IPS-NIHi11 (cell line): ENCODE measurements around the gene LRRC38.
"Not testable (repeated sequence)": the region's sequence is repeated elsewhere in the genome, so short reads cannot be mapped to it uniquely, and the experiment has no call there.

ENCODE experiments used
- DNase-seq: peaks from one replicate; pipeline ENCODE4 v3.0.0; 2012; ENCODE audit warnings: mixed read lengths, low spot score

Gene LRRC38

GRCh38 chr1:13461977-13462376 lies 51.8 kb downstream of the LRRC38 start:
- DNase-seq, result no peak

- DNase-seq, result no peak
These were observed 56.8 kb downstream of the LRRC38 start for GRCh38 chr1:13456904-13457532.

GRCh38 chr1:13451399-13451965 lies 62.3 kb downstream of the LRRC38 start:
- DNase-seq, result no peak

GRCh38 chr1:13450204-13450603 lies 63.6 kb downstream of the LRRC38 start:
- DNase-seq, result no peak

- no peak for DNase-seq
These were observed 70.3 kb downstream of the LRRC38 start for GRCh38 chr1:13443335-13443979.

GRCh38 chr1:13439104-13439783 lies 74.6 kb downstream of the LRRC38 start:
- not testable (repeated sequence) for DNase-seq

- no peak for DNase-seq
These were observed 78.3 kb downstream of the LRRC38 start for GRCh38 chr1:13435458-13435857.

- not testable (repeated sequence) for DNase-seq
These were observed 80.0 kb downstream of the LRRC38 start for GRCh38 chr1:13433694-13434358.

- no peak for DNase-seq
These were observed 81.6 kb downstream of the LRRC38 start for GRCh38 chr1:13432251-13432650.

GRCh38 chr1:13430495-13430894 lies 83.3 kb downstream of the LRRC38 start:
- no peak for DNase-seq
